Measurements from ENCODE around the gene DHRS12.
"Not testable (repeated sequence)": the region's sequence is repeated elsewhere in the genome, so short reads cannot be mapped to it uniquely, and the experiment has no call there.

The DHRS12 gene

DNA sequence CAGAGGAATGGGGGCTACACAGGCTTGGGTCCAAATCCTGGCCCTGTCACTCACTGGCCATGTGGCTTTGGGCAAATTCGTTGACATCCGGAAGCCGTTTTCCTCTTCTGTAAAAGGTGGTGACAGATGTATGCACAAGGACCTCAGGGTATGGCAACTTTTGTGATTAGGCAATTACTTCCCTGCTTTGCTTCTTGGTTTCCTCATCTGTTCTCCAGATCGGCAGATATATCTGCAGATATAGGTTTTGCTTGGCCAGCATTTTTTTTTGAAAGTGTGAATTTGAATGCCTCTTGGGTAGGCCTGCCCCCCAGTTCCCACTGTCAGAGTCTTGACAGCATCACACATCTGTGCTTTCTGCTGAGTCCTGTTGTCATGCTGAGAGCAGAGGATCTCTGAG is 23.3 kb upstream of the DHRS12 start:
- no peak for DNase-seq (ENCODE audit: low read depth)

DNA sequence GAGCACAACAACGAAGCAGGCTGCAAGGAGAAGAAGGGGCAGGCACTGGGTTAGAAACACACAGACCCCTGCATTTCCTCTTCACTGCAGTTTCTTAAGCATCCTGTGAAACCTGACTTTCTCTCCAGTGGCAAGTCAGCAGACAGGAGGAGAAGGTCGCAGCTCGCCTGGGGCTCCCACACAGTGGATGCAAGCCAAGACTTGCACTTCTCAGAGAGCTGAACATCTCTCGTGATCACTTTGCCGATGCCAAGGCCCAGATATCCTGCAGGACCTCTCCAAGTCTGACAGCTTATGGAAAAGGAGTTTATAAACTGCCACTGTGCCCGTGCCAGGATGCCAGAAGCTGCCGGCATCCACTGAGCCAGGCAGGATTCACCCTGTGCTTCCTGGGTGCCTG is 22.6 kb upstream of the DHRS12 start:
- no peak for DNase-seq (ENCODE audit: low read depth)

- DNase-seq (ENCODE audit: low read depth) = no peak
These were observed 21.8 kb upstream of the DHRS12 start for GRCh38 chr13:51825681-51826254.

DNA sequence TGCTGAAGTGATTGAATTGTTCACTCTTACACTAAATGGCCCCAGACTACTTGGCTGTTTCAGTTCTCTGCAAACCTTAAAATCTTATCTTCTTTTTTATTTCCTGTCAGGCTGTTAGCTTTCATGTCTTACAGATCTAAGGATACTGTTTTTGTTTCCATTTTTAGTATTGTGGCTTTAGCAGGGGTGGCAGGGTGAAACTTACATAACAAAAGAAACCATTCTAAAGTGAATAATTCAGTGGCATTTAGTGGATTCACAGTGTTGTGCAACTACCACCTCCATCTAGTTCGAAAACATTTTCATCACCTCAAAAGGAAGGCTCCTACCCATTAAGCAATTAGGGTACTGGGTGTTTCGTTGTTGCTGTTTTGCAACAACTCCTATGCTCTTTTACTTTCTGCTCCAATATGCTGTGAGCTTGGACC is 21.2 kb upstream of the DHRS12 start:
- DNase-seq (ENCODE audit: low read depth) = no peak

DNA sequence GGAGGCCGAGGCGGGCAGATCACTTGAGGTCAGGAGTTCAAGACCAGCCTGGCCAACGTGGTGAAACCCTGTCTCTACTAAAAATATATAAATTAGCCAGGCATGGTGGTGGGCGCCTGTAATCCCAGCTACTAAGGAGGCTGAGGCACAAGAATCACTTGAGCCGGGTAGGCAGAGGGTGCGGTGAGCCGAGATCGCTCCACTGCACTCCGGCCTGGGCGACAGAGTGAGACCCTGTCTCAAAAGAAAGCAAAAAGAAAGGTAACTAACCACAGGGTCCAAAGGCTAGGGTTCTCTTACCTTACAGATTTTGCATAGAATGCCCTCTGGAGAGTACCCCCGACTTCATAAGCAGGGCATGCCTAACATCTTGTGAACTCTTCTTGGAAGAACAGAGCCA is 20.7 kb upstream of the DHRS12 start:
- not testable (repeated sequence) for DNase-seq (ENCODE audit: low read depth)

DNA sequence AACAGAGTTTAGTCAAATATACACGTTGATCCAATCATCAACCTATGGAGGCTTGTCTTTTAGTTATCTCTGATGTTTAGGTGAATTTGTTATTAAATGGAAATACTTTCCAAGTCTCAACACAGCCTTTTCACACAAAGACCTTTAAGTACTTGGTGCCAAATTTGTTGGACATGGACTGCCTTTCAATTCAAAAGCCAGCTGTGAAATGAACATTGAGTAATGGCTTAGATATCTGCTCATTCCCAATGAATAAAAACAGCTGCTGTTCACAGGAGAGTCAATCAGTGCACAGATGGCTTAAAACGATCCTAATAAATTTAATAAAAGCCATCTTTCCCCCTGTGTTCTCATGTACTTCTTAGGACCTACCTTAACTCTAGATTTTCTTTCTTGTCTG is 19.9 kb upstream of the DHRS12 start:
- DNase-seq (ENCODE audit: low read depth) = no peak

DNA sequence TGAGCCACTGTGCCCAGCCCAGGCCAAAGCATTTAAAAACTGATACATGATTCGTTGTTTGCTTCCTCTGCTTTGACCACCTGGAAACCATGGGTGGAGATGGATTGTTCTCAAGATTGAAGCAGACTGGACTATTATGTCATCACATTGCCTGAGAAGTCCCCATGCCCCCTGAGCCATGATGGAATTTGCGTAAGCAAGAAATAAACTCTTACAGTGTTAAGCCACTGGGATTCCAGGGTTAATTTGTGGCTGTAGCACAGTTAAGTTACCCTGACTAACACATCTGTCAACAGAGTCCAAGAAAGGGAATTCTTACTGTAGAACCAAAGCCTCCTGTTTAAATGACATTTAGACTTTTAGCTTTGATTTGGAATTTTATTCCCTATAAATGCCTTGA is 19.4 kb upstream of the DHRS12 start:
- DNase-seq (ENCODE audit: low read depth) = no peak

- peak; percentile 52 for DNase-seq (ENCODE audit: low read depth)
These were observed 18.3 kb upstream of the DHRS12 start for GRCh38 chr13:51822106-51822815.

- DNase-seq (ENCODE audit: low read depth) = peak; percentile 33
These were observed 17.6 kb upstream of the DHRS12 start for GRCh38 chr13:51821606-51822005.

- no peak for DNase-seq (ENCODE audit: low read depth)
These were observed 16.1 kb upstream of the DHRS12 start for GRCh38 chr13:51820016-51820597.

- DNase-seq (ENCODE audit: low read depth) = no peak
These were observed 15.6 kb upstream of the DHRS12 start for GRCh38 chr13:51819544-51819943.

GRCh38 chr13:51818781-51819511 is 15.0 kb upstream of the DHRS12 start:
- DNase-seq (ENCODE audit: low read depth) = peak; percentile 51

- no peak for DNase-seq (ENCODE audit: low read depth)
These were observed 14.3 kb upstream of the DHRS12 start for GRCh38 chr13:51818276-51818675.

- no peak for DNase-seq (ENCODE audit: low read depth)
These were observed 13.8 kb upstream of the DHRS12 start for GRCh38 chr13:51817717-51818116.

DNA sequence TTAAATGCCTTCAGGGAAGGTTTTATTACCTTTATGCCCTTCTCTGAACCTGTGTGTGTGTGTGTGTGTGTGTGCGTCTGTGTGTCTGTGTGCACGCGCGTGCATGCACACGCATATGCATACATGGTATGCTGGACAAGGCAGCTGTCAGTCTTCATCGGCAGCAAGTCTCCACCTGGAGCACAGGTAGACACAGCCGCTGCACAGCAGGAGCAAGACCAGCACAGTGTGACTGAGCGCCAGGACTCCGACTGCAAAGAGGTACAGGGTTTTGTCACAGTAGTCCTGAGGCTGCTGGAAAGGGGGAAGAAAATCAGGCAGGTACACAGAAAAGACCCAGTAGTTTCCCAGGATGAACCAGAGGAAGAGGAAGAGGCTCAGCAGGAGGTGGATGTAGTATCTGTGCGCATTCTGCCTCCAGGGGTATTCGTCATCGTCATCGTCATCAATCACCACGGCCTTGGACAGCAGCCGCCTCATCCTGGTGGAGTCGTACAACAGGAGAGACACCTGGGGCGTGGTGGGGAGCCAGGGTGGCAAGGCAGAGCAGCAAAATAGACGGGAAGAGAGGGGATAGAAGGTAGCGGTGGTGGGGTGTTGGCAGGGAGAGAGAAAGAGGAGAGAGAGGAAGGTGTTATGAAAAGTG is 12.8 kb upstream of the DHRS12 start:
- DNase-seq (ENCODE audit: low read depth) = no peak

GRCh38 chr13:51815848-51816247 is 11.9 kb upstream of the DHRS12 start:
- DNase-seq (ENCODE audit: low read depth) = no peak

GRCh38 chr13:51814825-51815650 is 11.1 kb upstream of the DHRS12 start:
- DNase-seq (ENCODE audit: low read depth) = peak; percentile 43

DNA sequence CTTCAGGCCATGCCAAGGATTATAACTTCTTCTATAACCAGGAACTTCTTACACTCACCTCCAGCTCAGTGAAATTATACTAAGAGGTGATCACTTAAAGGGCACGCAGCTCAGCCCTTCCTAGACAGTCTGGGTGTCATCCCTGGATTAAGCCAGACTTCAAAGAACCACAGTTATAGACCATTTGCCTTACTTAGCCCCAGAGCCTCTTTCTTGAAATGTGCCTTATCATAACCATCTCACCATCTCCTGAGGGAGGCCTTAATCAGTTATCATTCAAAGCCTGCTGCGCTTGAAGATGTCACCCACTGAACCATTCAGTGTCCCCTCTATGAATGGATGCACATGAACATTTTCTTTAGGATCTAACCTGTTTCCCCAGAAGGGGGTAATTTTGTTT is 10.1 kb upstream of the DHRS12 start:
- no peak for DNase-seq (ENCODE audit: low read depth)

DNA sequence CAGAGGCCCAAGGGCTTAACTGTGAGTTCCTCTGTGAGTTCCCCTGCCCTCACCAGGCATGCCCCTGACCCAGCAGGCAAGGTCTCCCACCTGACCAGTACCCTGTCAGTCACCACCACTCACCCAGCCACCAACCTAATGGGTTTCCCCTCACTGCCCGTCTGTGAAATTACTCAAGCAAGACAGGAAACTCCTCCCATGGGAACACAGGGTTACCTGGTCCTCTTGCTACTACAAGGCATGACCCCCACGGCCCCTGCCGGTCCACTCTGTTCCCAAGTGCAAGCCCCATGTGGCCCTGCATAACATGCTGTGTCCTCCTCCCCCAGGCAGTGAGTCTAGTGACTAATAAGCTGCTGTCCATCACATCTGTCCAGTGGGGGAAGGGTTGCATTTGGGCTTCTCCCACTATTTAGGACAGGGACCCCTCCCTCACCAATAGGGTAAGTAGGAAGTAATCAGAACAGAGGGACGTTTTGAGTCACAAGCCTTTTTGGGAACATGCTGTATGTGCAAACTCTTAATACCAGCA is 8.0 kb upstream of the DHRS12 start:
- no peak for DNase-seq (ENCODE audit: low read depth)

DNA sequence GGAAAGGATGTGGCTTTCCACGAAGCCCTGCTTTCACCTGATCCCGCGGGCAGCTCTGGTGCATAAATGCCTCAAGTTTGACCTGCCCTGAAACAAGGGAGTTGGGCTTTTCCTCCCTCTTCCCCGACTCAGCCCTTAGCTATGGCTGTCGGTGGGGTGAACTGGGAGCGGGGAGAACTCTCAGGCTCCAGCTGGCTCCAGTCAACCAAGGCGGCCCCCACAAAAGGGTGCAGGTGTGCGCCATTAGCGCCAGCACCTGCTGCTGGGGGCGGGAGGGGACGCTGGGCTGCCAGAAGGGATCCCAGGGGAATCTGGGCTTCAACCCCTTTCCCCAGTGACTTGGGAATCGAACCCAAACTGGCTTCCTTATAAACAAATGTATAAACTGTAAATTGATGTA is 7.1 kb upstream of the DHRS12 start:
- no peak for DNase-seq (ENCODE audit: low read depth)

GRCh38 chr13:51808811-51809210 is 4.8 kb upstream of the DHRS12 start:
- no peak for DNase-seq (ENCODE audit: low read depth)

Data from T-helper 22 cell (primary cell).